Measurements from ENCODE around the gene ZNRF1.
"Not testable (repeated sequence)": the region's sequence is repeated elsewhere in the genome, so short reads cannot be mapped to it uniquely, and the experiment has no call there.

DNA sequence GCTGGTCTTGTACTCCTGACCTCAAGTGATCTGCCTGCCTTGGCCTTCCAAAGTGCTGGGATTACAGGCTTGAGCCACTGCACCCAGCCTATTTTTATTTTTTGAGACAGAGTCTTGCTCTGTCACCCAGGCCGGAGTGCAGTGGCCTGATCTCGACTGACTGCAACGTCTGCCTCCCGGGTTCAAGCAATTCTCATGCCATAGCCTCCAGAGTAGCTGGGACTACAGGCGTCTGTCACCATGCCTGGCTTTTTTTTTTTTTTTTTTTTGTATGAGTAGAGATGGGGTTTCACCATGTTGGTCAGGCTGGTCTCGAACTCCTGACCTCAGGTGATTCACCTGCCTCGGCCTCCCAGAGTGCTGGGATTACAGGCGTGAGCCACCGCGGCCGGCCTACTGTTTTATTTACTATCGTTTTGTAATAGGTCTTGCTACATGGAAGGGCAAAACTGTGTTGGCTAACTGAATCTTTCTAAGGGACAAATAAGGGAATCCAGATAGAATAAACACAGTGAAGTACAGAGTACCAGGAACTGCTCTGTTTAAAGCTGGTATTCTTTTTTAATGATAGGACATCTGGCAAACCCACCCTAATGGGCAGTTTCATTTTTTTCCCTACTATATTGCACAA lies 17.7 kb downstream of the ZNRF1 start:
- TF ChIP-seq, protein P1, sequence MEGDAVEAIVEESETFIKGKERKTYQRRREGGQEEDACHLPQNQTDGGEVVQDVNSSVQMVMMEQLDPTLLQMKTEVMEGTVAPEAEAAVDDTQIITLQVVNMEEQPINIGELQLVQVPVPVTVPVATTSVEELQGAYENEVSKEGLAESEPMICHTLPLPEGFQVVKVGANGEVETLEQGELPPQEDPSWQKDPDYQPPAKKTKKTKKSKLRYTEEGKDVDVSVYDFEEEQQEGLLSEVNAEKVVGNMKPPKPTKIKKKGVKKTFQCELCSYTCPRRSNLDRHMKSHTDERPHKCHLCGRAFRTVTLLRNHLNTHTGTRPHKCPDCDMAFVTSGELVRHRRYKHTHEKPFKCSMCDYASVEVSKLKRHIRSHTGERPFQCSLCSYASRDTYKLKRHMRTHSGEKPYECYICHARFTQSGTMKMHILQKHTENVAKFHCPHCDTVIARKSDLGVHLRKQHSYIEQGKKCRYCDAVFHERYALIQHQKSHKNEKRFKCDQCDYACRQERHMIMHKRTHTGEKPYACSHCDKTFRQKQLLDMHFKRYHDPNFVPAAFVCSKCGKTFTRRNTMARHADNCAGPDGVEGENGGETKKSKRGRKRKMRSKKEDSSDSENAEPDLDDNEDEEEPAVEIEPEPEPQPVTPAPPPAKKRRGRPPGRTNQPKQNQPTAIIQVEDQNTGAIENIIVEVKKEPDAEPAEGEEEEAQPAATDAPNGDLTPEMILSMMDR (IDR thresholded peaks at IDR 0.05), result not testable (repeated sequence)
- not testable (repeated sequence) for TF ChIP-seq POLR2A (IDR thresholded peaks at IDR 0.05)

All from lower leg skin (tissue), 3 donors.